Stimulated activated CD4-positive, alpha-beta T cell treated with anti-CD3 and anti-CD28 coated beads, Interleukin-1b, Interleukin-23, amount 100 ng/mL, for 24 hours (primary cell): ENCODE results near the gene ITGA11.

ENCODE experiments used
- DNase-seq, 4 experiments: peaks; one replicate each; pipeline ENCODE4 v3.0.0-alpha.2; 2020; ENCODE audit warnings: low read depth in 4 of 4, low spot score in 1 of 4

Gene ITGA11, protein sequence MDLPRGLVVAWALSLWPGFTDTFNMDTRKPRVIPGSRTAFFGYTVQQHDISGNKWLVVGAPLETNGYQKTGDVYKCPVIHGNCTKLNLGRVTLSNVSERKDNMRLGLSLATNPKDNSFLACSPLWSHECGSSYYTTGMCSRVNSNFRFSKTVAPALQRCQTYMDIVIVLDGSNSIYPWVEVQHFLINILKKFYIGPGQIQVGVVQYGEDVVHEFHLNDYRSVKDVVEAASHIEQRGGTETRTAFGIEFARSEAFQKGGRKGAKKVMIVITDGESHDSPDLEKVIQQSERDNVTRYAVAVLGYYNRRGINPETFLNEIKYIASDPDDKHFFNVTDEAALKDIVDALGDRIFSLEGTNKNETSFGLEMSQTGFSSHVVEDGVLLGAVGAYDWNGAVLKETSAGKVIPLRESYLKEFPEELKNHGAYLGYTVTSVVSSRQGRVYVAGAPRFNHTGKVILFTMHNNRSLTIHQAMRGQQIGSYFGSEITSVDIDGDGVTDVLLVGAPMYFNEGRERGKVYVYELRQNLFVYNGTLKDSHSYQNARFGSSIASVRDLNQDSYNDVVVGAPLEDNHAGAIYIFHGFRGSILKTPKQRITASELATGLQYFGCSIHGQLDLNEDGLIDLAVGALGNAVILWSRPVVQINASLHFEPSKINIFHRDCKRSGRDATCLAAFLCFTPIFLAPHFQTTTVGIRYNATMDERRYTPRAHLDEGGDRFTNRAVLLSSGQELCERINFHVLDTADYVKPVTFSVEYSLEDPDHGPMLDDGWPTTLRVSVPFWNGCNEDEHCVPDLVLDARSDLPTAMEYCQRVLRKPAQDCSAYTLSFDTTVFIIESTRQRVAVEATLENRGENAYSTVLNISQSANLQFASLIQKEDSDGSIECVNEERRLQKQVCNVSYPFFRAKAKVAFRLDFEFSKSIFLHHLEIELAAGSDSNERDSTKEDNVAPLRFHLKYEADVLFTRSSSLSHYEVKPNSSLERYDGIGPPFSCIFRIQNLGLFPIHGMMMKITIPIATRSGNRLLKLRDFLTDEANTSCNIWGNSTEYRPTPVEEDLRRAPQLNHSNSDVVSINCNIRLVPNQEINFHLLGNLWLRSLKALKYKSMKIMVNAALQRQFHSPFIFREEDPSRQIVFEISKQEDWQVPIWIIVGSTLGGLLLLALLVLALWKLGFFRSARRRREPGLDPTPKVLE

DNA sequence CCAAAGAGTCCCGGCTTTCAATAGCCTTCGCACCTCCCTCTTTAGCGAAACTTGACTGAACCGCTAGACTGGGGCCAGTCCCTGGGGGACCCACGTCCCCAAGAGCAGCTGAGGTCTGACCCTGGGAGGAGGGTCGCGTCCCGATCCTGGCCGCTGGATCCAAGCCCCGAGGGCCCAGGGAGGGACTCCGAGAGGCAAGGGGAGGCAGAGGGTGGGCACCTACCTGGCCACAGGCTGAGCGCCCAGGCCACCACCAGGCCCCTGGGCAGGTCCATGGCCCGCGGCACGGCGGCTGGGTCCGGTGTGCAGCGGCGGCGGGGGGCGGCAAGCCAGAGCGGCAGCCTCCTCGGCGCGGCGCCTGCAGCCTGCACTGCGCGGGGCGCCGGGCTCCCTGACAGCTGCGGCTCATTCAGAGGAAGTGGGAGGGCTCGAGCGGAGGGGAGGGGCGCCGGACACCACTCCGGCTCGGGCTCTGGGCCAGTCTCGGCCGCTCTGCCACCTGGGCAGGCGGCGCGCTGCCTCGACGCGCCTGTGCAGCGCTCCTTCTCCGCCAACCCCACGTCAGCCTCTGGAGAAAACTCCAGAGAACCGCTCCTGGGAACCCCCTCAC lies at the start of gene ITGA11:
Gene ITGA11, minus strand, starts transcription at position 372 of the 610 bp plus-strand sequence. Its CDS starts 97 bp downstream, at position 275.
- no peak for DNase-seq

DNA sequence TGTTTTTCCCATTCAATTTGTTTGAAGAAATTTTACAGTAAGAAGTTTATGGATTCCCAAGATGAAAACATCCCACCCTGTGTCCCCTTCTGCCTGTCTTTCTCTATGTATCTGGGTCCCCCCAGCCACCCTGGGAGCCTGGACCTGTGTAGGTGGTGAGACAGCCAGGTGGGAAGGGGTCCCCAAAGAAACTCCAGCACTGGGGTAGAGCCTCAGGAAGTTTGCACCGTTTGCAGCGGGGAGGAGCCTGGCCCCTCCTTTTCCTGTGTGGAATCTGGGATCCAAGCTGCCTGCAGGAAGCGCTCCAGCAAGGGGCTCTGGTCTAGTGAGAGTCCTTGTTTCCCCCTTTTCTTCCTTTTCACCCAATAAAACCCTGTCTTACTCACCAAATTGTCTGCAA lies 49.4 kb upstream of the ITGA11 start:
- no peak for DNase-seq

DNA sequence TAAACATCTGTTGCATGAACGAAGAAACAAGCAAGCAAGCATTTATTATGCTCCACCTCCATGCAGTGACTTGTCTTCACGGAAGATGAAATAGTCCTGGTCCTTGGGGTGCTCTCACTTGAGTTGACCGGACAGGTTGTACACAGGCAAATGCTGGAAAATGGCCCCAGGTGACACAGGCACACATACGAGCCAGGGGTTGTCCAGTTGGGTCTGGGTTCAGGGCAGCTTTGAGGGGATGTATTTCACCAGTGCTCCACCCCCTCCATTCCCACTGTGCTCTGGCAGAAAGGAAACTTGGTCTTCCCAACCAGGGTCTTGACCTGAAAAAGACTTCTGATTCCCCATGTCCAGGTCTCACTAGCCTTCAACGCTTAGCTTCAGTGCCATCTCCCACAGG lies 48.3 kb upstream of the ITGA11 start:
- DNase-seq = no peak

DNA sequence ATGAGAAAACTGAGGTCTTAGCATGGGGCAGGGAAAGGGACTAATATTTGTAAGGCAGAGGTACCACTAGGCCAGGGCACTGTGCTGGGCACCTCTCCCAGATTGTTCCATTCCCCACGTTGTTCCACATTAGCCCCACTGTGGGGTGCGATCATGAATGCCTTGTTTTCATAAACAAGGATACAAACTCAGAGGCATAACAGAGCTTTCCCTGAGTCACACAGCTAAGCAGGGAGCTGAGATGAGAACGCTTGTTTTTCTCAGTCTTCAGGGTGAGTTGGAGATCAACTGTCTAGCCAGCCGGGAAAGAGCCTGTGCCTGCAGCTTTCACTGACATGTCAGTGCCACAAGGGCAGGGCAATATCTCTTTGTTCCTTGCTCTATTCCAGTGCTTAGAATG lies 47.9 kb upstream of the ITGA11 start:
- no peak for DNase-seq

DNA sequence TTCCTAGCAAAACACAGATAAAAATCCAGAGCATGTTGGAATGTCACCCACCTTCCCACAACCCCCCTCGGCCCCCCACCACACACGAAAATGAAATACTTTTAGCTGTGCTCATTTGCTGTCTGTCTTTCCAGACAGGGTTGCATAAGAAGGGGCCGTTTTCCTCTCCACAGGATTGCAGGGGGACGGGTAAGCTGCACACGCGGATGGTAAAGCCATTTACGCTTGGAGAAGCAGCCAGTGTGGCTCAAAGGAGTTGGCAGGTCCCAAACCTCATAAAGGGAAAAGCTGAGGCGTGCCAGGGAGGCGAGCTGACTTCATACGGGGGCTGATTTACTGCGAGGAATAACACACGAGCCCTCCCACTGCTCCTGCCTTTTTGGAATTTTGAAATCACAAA lies 47.4 kb upstream of the ITGA11 start:
- no peak for DNase-seq

DNA sequence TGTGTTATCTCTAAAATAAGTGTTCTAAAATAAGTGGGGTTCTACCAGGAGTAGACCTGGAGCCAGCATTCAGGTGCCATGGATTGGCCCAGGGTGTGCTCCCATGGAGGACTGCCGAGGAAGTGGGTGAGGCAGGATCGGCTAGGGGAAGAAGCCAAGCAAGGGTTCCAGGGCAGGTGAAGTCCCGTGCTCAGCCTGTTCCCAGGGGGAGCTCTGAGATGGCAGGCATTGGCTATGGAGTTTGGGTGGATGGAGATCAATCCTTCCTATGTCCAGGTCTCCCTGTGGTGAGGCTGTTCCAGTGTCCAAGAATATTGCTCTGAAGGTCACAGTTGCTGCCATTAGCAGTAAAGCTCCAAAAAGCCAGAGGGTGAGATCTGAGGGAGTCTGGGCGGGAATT lies 46.9 kb upstream of the ITGA11 start:
- no peak for DNase-seq

DNA sequence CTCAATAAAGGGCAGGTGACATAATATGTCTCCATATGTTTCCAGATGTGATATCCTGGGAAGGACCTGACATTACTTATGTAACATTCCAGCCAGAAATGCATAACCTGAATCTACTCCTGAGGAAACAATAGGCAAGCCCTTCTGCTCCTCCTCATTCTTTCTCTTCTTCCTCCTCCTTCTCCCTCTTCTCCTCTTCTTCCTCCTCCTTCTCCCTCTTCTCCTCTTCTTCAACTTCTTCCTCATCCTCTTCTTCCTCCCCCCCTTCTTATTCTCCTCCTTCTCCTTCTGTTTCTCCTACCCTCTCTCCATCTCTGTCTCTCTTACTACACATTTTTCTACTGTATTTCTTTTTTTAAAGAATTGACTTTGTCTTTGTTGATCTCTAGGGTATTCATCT lies 43.5 kb upstream of the ITGA11 start:
- DNase-seq = no peak

DNA sequence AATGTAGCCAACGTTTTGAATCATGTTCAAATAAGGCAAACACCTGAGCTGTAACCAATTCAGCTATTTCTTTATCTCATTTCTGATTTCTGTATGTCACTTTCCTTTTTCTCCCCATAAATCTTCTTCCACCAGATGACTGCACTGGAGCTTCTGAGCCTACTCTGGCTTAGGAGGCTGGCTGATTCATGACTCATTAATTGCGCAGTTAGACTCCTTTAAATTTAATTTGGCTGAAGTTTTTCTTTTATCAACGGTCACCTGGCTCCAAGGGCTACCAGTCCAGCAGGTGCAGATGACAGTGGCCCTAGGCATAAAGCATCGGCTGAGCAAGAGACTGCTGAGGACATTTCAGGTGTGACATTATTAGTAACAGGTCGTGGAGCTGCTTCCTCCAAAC lies 39.6 kb upstream of the ITGA11 start:
- no peak for DNase-seq

DNA sequence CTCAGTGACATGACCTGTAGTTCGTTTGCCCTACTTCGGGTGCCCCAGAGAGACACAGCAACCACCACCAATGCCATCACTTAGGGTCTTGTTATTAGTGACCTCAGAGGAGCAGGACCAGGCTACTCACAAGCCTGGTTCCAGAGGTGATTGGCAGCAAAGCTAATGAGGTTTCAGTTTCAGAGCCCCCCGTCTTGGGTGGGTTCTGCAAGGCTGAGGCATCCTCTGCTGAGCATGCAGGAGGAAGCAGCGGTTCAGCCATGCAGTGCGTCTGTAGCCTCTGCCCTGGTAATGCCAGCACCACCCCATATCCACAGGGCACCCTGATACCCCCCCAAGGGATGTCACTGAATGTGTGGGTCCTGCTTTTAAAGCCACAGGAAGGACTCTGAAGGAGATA lies 39.0 kb upstream of the ITGA11 start:
- DNase-seq = no peak

DNA sequence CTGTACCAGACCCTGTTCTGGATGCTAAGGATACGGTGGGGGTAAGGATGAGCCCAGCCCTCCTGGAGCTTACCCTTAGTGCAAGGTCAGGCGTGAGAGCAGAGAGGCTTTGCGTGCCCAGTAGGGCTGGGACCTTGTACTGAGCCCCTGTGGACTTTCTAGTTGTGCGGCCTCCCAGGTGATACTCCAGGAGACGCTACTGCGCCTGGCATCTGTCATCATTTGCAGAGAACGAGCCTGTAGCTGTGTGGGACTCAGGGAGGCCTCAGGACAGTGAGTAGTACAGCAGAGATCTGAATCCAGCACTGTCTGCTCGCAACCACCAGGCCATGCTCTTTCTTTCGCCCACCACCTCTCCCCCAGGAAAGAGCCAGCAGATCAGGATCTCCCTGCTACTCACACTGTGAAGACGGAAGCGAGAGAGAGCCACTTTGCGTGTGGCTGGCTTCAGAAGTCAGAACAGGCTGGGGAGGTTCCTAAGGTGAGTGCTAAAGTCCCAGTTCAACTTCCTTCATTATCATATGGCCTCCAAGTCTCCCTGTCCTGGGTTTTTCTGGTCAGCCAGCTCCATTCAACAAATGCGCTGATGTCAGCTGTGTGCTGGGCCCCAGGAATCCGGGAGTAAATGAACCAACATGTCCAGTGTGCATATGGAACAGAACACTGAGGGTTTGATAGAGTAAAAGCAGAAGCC lies 38.2 kb upstream of the ITGA11 start:
- DNase-seq = no peak

DNA sequence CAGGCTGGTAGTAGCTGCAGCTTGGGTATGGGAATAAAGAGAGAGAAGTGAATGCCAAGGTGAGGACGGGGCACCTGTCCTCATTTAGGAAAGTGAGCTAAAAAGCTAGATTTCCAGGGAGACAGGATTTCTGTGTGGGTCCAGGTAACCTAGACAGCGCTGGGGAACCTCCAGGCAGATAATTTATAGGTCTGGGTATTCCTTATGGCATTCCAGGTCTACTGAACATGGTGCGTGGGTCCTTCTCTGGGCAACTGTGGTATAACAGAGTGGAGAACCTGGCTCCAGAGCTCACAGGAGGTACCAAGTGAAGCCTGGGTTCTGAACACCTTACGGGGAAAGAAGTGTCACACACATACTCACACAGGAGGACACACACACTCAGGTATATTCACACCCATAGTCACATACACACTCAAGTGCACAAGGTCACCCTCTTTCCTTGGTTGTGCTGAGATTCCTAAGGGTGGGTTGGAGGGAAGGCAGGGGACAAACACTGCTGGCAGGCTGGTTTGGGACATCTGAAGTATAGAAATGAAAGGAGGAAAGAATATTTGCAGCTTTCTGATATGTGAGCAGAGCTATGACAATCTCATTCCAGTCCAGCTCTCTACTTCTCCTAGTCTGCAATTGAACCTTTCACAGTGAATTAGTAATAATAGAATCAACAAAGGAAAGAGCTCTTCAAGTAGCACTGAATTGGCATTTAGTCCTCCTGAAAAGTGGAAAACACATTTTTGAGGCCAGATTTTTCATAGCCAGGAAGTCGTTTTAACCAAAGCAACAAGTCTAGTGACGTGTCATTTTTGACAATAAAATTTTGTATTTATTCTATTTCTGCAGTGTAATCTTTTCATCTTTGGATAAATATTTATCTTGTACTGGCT lies 37.4 kb upstream of the ITGA11 start:
- DNase-seq = no peak

DNA sequence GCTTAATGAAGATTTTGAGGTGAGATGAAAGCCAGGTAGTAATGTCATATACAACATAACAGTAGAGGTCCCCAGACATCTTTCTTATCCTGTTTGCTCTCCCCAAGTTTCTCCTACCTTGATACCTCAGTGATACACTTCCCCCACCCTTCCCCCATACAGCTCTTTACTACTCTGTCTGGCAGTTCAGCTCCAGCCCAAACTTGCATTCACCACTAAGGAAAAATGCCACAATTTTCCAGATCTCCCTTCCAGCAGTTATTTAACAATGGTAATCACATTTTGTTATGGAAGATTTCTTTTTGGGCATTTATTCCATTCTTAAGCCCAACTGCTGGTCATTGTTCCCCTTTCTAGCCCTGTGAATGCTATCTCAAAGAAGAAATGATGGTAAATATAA lies 34.9 kb upstream of the ITGA11 start:
- no peak for DNase-seq

DNA sequence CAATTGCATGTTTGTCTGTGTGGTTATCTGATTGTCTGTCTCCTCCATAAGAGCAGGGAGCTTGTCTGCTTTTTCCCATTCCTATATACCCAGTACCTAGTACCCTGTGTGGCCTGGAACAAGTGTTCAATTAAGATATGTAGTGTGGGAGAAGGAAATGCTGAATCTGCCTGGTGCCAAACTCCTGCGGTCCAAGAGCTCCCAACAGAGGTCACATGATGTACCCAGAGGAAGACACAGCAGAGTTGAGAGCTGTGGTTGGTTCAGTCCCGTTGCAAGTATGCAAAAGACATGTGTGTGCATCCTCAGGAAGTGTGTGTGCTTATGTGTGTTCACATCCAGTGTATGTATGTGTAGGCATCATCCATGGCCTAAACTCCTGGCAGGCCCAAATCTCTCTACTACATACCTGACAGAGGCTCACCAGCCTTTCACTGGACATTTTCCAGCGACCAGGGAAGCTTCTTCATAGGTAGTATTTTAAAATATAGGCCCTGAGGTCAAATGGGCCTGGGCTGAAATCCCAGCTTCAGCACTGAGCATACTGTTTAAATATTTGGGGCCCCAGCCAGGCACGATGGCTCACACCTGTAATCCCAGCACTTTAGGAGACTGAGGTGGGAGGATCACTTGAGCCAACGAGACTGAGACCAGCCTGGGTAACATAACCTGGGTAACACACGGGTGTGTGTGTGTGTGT lies 34.0 kb upstream of the ITGA11 start:
- no peak for DNase-seq

DNA sequence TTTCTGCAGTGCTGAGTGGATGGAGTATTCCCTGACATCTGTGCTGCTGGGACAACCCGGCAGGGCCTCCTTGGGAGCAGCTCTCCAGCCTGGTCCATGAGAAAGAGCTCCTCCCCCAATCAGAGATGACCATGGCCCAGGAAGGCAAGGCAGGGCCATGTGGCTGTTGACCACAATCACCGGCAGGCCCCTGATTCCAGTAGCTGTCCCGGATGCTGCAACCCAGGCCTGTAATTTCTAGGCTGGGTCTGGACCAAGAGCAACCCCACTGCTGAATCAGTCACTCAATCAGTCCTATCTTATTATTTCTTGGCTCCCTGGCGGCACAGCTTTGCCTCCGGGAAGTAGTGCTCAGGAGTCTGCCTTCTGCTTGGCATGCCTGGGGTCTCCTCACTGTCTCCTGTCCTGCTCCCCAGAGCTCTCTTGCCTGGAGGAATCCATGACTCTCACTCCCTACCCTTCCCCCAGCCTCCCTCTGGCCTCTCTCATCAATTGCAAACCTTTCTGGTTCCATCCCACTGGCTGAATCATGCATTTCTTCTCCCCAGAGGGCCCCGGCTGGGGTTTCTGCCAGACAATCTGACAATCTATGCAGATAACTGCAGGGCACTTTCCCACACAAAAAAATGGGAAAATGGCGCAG lies 32.6 kb upstream of the ITGA11 start:
- no peak for DNase-seq

DNA sequence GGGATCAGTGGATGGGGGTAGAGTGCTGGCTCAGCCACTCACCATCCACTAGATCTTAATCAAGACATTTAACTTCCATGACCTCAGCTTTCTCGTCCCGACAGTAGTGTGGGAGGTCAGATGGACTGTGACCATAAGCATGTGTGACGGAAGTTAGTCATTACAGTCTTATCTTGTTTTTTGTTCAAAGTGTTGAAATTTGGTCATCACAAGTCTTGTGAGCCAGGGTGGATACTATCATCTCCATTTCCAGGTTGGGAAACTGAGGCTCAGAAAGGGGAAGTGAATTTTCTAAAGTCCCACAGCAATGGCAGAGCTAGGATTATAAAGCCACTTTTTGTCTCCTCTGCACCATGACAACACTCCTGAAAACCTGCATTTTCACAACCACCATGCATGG lies 32.0 kb upstream of the ITGA11 start:
- DNase-seq = no peak

DNA sequence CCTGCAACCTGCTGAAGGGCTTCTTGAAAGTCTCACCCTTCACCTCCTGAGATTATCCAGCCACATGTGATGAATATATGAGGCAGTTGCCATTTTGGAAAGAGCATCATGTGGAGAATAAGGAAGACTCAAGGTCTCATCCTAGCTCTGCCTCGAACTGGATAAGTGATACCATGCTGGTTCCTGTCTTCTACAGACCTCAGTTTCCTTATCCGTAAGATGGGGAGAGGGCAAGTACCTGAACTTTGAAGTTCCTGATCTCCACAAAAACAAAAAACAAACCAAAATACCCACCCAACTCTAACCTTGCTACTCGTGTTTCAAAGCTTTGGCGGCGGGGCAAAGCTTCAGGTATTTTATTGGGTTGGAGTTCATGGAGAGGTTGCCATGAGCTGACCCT lies 31.5 kb upstream of the ITGA11 start:
- DNase-seq = no peak

DNA sequence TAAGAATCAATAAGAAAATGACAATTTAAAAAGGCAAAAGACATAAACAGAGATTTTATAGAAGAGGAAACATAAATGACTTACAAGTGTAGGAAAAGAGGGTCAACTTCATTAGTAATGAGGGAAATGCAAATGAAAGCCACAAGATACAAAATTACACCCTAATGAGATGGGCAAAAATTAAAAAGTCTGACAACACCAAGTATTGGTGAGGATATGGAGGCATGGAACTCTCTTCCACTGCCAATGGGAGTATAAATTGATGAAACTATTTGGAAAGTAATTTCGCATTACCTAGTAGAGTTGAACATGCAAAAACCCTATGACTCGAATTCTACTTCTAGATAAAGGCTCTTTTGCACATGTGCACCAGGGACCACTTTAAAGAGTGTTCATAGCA lies 28.2 kb upstream of the ITGA11 start:
- no peak for DNase-seq

DNA sequence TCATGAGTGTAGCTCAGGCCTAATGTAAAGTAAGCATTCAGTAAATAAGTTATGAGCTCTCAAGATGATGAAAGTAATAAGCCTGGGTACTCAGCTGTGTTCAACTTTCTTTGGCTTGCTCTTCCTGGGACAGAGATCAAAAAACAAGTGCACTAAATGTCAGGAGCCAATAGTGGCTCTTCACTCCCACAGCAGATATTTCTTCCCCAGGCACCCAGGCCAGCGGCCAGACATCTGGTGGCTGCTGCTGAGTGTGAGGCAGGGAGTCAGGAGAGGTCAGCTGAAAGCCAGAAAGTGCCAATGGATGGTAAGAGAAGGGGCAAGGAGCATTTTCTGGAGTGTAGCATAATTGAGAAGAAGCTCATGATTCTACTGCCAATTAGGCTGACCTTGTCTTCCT lies 18.2 kb upstream of the ITGA11 start:
- no peak for DNase-seq

DNA sequence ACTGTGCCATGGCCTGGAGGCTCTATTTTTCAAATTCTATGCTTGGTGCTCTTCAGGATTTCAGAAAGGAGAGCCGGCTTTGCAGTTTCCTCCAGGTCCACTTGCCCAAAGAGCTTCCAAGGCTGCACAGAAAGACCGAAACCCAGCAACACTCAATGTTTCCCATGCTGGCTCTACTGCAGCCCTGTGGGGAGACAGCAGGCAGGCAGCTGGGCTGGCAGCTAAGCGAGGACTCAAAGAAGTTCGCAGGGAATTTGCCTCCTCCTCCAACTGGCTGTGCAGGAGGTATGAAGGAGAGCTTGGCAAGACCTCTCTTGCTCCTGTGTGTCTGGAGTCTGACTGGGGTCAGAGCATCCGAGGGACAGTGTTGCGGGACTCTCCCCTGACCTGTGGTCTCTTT lies 17.4 kb upstream of the ITGA11 start:
- no peak for DNase-seq
